GM10248 (cell line): Measurements from ENCODE around the gene MC2R.

ENCODE experiments used
- CTCF ChIA-PET: fragments of 300-600 bp; sonication (Branson Sonifier 250); formaldehyde crosslinking; extraction: SDS; loops from one replicate; lab custom pipeline; 2021; ENCODE audit warnings: antibody characterized with exemption; lab: Yijun Ruan, JAX
- POLR2A ChIA-PET: fragments of 350-650 bp; sonication (Branson Sonifier 250); formaldehyde crosslinking; extraction: SDS; loops from one replicate; lab custom pipeline; 2020; ENCODE audit warnings: antibody characterized with exemption; lab: Yijun Ruan, JAX
- DNase-seq: peaks from one replicate; pipeline ENCODE4 v3.0.0; 2012; ENCODE audit errors: extremely low spot score
- CTCF ChIP-seq: IDR thresholded peaks from 2 replicates; pipeline ENCODE4 v1.5.1; 2012; ENCODE audit warnings: mild to moderate bottlenecking, low read depth; ENCODE audit errors: extremely low read depth, missing control alignments, control extremely low read depth

Gene MC2R

GRCh38 chr18:13909141-13909940, 6.0 kb downstream of the MC2R start:
- no peak for DNase-seq
- POLR2A ChIA-PET = no interaction called here
- TF ChIP-seq CTCF = no peak
- CTCF ChIA-PET = interaction anchor here (0.8 kb wide), 1 partner anchor 97 kb away, joined by 3 read pairs; no protein-coding TSS in a partner anchor

GRCh38 chr18:13900633-13901032, 14.7 kb downstream of the MC2R start:
- CTCF ChIA-PET = interaction anchor here (1.4 to 2.5 kb wide), 2 partner anchors 10 to 87 kb away, joined by 4 to 5 read pairs; no protein-coding TSS in a partner anchor
- POLR2A ChIA-PET = no interaction called here
- no peak for TF ChIP-seq CTCF
- no peak for DNase-seq

GRCh38 chr18:13895505-13896033, 19.8 kb downstream of the MC2R start:
- DNase-seq = no peak
- TF ChIP-seq CTCF = no peak
- ChIA-PET CTCF (interaction anchor here (1.2 kb wide), 1 partner anchor 83 kb away, joined by 4 read pairs; no protein-coding TSS in a partner anchor), POLR2A (no interaction called here)

GRCh38 chr18:13894531-13894930, 20.8 kb downstream of the MC2R start:
- CTCF ChIA-PET = interaction anchor here (1.2 to 1.7 kb wide), 3 partner anchors 11 to 193 kb away, joined by 3 to 6 read pairs (median 4); no protein-coding TSS in a partner anchor
- no peak for DNase-seq
- POLR2A ChIA-PET = no interaction called here
- TF ChIP-seq CTCF = no peak

- CTCF ChIA-PET = interaction anchor here (0.8 to 1.7 kb wide), 2 partner anchors 10 to 22 kb away, joined by 4 to 6 read pairs; partner anchors contain the start of gene MC2R
Measured at GRCh38 chr18:13893418-13893760, 21.9 kb downstream of the MC2R start.

More at GRCh38 chr18:13893418-13893760, 21.9 kb downstream of the MC2R start:
- POLR2A ChIA-PET = no interaction called here
- no peak for TF ChIP-seq CTCF
- DNase-seq = peak; percentile 81
